NCI-H1930 (cell line): ENCODE measurements around the gene SLC25A20.
"Not testable (repeated sequence)": the region's sequence is repeated elsewhere in the genome, so short reads cannot be mapped to it uniquely, and the experiment has no call there.

ENCODE experiments used
- DNase-seq, 2 experiments: peaks; one replicate each; lab custom pipeline; 2025; lab: John Stamatoyannopoulos, UW

Gene SLC25A20, protein sequence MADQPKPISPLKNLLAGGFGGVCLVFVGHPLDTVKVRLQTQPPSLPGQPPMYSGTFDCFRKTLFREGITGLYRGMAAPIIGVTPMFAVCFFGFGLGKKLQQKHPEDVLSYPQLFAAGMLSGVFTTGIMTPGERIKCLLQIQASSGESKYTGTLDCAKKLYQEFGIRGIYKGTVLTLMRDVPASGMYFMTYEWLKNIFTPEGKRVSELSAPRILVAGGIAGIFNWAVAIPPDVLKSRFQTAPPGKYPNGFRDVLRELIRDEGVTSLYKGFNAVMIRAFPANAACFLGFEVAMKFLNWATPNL

DNA sequence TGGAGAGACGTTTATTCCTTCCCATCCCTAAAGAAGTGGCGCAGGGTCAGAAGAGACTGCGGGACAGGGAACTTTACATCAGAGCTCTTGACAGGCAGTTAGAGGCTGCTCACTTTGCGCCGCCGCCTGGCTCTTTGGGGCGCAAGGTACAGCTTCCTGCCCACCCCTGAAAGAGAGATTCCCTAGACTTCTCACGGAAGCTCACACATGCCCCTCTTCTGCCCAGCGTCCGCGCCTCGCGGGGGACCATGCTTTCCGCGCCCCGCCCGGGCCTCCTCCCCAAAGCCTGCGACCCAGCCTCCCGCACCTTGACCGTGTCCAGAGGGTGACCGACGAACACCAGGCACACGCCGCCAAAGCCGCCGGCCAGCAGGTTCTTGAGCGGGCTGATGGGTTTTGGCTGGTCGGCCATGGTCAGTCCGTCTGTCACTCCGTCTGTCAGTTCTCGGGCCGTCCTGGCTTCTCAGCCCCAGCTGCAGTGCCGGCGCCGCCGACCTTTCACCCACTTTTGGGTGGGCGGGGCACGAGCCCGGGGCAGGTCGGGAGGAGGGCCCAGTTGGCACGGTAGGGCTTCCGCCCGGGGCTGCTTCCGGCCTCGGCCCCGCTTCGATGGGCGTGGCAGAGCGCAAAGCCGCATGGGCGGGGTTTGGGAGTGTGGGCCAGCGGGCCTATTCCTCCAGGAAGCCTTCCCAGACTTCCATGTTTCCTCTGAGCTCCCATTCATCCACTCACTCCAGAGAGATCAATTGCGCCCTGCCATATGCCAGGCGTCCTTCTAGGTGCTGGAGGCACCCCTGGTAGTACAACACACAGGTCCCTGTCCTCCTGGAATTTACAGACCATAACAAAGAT, at the start of gene SLC25A20:
TSS of gene SLC25A20 (minus strand) at position 500 of the 852 bp plus-strand sequence. CDS start at position 412, 88 bp downstream.
- peak; percentile 56 to 74 for DNase-seq

DNA sequence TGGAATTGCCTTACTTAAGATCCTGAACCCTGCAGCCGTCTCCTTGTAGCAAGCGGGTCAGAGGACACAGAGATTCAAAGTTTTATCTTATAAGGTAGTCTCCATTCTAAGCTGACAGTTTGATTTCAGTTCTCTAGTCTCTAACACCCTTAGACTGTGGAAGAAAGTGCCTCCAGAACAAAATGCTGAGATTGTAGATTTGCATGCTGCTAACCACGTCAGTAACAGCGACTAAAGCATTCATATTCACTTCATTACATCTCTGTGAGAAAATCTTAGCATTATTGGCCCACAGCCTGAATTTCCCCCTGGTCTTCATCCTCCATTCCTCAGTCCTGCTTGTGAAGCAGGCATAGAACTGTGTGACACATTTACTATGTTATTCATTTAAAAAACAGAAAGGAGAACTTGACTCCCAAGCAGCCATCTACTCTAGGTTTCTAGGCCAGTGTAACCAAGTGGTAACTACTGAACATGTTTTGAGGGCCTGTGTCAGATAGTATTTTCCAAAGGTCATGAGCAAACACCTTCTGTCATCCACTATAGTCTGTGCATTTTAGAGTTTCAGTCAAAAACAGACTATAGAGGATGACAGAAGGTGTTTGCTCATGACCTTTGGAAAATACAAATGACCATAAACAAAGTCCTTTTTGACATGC, 47.3 kb upstream of the SLC25A20 start:
- DNase-seq = no peak

DNA sequence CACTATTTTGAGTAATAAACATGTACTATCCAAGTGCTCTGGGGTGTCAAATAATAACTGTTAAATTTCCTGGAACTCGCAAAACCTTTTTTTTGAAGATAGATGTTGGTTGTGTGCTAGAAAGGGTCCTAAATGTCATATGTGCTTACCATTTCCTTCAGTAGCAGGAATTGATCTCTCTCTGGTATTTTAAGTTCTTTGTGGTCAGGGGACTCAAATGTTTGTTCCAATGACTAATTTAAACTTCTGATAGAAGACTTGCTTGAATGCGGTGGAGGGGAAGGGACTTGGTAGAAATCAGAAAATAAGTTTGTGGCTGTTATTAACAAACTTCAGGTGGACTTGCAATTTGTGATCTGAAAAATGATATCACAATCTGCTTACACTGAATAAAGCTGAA, 46.8 kb upstream of the SLC25A20 start:
- DNase-seq = no peak

DNA sequence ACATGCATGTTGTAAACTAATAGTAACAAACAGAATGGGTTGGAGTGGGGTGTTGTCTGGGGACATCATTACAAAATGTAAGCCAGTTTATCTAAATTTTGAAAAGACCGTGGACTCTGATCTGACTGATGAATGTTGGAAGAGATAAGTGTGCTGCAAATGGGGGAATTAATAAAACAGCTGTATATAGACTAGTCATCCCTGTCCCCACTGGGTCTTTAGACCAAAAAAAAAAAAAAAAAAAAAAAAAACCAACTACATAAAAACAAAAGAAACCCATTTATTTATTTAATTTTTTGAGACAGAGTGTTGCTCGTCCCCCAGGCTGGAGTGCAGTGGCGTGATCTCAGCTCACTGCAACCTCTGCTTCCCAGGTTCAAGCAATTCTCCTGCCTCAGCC, 40.0 kb upstream of the SLC25A20 start:
- no peak for DNase-seq

DNA sequence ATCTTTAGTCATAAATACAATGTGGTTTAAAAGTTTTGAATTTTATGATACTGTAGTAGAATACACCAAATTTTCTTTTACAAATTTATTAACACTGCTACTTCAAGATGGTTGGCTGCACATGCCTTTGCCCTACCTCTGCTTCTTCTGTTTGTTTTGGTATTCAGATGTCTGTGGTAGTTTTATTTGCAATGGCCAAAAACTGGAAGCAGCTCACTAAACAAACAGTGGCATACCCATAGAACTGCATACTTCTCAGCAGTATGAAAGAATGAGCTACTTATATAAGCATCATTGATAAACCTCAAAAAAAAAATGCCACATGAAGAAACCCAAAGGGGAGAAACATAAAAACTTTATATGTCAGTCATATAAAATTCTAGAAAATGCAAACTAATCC, 39.5 kb upstream of the SLC25A20 start:
- DNase-seq = no peak

DNA sequence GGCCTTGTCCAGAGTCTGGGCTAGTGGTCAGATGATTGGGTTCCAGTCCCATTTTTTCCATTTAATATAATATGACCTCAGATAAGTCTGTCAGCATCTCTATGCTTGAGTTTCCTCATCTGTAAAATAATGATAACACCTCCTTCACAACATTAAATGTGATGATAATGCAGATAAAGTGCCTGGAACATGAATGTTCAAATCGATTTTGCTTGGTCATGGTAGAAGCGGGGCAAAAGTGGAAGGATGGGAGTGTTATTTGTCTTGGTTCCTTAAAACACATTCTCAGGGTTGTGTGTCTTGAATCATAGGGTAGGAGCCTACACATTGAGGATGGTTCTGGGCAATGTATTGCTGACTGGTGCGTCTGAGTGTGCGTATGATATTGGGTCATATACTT, 36.8 kb upstream of the SLC25A20 start:
- DNase-seq = no peak

DNA sequence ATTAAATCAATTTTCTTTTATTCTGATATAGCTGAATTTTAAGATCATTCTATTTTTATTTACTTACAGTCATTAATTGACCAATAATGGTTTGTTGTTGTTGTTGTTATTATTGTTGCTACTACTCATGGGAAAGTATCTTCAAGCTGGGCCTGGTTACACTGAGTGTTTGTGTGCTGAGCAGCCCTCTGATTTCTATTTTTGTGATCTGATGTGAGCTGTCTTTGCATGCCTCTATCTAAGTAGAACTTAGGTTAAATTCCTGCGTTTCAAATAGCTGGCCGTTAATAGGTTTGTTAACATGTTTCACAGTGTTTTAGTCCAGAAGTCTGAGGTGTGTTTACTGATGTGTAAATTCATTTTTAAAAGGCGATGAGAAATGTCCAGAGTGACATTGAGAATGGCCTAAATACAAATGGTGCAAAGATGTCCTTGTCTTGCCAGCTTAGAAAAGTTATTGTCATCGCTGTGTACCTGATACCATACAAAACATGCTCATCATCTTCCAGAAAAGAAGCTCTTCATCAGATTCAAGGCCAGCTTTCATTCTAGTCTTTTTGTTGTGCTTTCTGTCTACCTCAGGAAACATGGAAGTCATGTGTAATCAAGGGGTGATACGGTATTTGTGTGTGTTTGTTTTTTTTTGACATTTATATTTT, 35.8 kb upstream of the SLC25A20 start:
- DNase-seq = no peak

DNA sequence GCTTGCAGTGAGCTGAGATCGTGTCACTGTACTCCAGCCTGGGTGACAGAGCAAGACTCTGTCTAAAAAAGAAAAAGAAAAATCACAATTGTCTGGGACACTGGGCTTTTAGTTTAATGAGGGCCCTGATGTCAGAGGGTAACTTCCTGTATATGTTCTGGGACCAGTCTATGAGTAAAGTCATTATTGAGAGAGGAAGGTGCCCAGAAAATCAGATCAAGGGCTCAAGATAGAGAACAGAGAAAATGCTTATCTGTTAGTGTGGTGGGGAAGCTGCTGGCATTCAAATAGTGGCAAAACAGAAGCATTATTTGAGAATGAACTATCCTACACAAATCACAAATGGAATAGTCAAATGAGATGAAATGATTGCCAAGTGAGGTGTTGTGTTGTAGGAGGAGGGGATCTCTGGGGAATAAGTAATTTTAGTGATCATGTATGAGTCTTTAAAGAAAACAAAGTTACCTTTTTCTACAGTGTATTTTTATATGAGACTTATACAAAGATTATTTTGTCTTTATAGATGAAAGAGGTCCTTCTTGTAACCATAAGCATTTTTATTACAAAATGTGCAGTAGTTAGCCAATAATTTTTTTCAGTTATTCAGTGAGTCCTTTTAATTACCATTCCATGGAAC, 33.4 kb upstream of the SLC25A20 start:
- no peak for DNase-seq

DNA sequence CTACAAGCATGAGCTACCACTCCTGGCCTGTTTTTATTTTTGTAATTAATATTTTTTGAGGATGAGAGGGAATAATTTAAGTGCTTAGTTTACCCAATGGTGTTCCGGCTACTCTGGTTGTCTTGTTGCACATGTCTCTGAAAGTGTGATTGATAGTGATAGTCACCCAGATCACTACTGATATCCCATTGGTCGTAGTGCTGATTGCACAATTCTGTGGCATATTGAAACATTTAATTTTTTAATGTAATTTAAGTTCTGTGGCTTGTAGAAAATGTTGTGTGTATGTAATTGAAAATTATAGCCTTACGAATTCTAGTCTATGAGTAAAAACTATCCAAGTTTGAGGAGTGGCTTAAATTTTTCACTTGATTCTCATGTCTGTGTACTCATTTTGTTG, 31.9 kb upstream of the SLC25A20 start:
- DNase-seq = no peak

DNA sequence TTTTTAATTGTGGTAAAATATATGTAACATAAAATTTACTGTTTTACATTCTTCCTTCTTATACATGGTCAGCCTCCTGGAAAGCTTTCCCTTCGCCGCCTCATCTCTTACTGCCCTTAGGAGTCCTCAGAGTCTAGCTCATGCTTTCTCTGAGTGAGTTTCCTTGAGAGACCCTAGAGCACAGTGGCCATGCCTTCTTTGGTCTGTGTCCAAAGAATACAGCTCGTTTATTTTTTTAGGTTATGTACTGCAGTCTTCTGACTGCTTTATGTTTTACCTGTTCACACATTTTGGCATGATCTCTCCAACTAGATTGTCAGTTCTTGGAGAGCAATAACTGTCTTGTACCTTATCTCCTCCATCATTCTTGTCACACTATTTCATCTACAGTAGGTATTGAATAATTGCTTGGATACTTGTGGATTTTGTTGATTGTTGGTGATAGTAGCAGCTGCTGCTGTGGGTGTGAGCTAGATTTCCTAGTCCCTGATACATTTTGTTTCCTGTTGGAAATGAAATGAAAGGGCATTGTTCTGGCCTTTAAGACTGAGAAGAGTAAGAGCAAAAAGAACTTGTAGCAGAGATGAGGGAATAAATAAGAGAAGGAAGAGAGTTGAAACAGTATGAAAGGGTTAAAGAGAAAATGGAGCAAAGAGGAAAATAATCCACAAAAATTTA, 30.8 kb upstream of the SLC25A20 start:
- DNase-seq = no peak

DNA sequence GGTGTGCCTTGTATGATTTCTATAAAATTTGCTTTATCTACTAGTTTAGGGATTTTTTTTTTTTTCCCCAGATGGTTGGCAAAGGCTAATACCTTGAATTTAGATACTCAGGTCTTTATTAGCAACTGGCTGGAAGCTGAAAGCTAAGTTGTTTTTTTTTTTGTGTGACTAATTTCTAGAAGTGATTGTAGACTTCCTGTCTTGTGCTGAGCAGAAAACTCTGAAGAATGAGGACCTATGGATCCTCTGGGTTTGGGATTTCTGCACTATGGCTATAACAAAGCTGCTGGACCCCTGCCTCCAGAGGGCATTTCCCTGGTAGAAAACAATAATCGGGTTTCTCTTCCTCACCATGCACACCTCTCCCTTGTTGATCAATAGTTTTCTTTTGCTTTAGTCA, 30.0 kb upstream of the SLC25A20 start:
- no peak for DNase-seq

DNA sequence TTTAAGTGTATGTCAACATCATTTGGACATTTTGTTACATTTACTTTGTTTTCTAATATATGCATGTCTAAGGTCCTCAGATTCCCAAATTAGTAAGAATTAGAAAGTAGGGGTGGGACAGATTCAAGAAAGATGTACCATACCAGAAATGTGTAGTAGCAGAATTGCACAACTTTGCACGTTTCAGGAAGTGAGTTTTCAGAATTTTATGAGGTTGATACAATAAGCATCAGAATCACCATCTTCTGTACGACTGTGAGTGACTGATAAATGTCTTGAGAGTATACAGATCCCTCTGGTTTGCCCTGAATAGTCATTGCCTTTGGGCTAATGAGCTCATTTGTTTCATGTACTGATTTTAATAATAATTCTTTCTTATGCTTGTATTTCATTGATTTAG, 29.2 kb upstream of the SLC25A20 start:
- no peak for DNase-seq

DNA sequence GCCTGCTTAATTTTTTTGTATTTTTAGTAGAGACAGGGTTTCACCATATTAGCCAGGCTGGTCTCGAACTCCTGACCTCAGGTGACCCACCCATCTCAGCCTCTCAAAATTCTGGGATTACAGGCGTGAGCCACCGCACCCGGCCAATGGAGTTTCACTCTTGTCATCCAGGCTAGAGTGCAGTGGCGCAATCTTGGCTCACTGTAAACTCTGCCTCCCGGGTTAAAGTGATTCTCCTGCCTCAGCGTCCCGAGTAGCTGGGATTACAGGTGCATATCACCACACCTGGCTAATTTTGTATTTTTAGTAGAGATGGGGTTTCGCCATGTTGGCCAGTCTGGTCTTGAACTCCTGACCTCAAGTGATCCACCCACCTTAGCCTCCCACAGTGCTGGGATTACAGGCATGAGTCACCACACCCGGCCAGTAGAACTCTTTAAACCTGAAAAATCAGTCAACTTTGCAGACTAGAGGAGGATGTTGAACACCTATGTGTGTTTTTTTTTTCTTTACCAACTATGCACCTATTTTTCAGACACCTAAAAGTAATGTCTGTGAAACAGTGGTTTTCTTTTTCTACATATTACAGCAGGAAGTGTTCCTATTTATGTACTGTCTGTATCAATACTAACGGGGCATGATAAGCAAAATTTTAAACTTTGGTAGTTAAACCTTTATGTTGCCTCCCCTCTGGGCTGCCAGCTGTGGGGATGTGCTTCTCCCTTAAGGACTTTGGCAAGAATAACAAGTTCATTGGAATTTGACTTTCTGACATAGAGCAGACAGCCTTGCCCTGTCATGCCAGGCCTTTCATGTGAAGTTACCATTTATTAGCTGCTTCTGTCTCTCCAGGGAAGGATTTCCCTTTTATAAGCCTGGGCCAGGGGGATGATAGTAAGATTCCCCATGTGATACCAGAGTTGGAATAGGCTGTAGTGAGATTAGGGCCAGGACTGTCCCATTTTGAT, 28.0 kb upstream of the SLC25A20 start:
- no peak for DNase-seq

DNA sequence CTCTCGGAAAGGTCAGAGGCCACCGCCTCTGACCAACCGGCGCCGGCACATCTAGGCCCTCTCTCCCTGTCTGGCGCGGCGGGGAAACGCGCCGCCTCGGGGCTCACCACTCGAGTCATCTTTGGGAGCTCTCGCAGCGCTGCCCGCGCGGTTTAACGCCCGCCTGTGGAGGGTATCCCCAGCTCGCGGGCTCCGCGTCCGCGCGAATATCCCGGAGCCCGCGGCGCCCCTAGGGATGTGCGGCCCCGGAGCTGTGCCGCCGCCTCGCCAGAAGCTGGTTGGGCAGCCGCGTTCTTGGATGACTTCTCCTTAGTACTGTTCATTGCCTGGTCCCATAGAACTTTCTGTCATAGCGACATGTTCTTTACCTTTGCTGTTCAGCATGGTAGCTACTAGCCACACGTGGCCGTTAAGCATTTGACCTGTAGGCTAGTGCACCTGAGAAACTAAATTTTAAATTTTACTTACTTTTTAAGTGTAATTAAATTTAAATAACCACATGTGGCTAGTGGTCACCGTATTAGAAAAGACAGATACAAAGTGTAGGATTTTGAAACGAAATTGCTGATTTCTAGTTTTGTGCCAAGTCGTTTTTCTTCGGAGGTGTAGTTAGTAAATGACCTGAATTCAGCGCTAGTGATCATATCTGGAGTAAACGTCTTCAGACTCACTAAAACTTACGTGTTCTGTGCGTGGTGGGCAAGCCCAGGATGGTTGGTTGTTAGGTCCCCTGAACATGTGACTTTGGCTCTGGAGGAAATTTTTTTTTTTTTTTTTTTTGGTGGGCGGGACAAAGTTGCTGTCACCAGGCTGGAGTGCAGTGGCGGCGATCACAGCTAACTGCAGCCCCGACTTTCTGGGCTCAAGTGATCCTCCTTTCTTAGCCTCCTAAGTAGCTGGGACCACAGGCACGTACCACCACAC, 20.8 kb upstream of the SLC25A20 start:
- DNase-seq = no peak

DNA sequence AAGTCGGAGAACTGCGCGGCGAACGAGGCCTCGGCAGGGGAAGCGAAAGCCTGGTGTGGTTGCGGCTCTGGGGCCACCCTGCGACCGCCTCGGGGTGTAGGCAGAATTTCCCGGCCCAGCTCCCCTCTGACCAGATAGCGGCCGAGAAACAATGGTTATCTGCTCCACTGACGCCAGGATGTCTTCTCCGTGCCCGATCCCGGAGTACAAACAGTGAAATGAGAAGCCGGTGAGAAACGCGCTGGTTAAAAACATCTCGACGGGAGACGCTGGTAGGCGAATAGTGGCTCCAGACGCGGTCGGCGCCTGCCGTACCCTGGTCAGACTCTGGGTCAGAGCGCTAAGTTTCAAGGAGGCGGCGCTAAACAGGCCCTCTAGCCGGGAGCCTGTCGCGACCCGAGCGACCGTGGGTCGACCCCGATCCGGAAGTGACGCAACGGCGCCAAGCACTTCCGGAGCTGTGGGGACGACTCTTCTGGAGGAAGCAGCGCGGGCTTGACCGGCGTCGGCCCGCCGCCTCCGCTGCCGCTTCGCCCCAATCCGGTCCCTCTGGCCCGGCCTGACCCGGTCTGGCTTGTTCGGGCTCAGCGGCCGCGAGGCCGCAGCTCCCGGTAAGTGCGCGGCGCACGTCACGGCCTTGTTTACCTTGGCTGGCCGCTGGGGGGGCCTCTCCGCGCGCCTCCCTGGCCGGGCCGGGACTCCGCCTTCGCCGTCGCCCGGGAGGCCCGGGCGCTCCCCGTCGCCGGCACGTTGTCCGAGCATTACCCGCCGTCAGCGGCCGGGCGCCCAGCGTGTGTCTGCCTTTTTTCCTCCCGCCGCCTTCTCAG, 19.9 kb upstream of the SLC25A20 start, which contains the start of gene ARIH2:
TSS of gene ARIH2 (plus strand) at position 455 of the 827 bp plus-strand sequence. CDS start 8,717 bp downstream, outside the sequence.
- DNase-seq = peak; percentile 62 to 78

DNA sequence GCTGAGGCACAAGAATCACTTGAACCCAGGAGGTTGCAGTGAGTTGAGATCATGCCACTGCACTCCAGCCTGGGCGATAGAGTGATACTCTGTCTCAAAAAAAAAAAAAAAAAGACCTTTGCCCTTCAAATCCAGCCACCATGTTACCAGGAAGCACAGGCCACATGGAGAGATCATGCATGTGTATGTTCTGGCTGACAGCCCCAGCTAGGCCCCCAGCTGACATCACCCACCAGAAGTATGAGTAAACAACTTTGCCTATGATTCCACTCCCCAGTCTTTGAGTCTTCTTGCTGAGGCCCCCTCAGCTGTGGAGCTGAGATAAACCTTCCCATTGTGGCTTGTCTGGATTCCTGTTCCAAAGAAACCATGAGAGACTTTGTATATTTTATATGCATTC, 16.6 kb upstream of the SLC25A20 start:
- DNase-seq = no peak

DNA sequence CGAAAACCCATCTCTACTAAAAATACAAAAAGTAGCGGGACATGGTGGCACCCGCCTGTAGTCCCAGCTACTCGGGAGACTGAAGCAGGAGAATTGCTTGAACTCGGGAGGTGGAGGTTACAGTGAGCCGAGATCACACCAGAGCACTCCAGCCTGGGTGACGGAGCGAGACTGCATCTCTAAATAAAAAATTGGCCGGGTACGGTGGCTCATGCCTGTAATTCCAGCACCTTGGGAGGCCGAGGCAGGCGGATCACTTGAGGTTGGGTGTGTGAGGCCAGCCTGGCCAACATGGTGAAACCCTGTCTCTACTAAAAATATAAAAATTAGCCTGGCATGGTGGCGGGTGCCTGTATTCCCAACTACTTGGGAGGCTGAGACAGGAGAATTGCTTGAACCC, 8.3 kb upstream of the SLC25A20 start:
- not testable (repeated sequence) for DNase-seq

DNA sequence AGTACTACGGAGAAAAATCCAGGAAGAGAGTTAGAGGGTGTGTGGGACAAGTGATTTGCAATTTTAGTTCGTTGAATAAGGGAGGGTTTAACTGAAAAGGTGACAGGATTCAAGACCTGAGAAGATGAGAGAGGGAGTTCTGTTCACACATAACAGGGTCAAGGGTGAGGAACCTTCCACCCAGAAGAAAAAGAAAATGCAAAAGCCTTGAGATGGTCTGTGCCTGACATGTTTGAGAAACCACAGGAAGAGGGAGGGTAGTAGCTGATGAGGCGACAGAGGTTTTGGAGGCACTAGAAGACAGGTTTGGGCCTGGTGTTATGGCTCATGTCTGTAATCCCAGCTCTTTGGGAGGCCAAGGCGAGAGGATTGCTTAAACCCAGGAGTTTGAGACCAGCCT, 591 bp upstream of the SLC25A20 start:
- DNase-seq = no peak
